HL-60/S4 (cell line): ENCODE measurements around the gene ASTN1.
"Not testable (repeated sequence)": the region's sequence is repeated elsewhere in the genome, so short reads cannot be mapped to it uniquely, and the experiment has no call there.

ENCODE experiments used
- in situ Hi-C: fragments of 300-500 bp; cut with MboI; formaldehyde crosslinking; loops from 2 replicates; pipeline ENCODE4 v1.14.3; 2022; ENCODE audit warnings: low sequenced_read_pairs

ASTN1 gene

GRCh38 chr1:177116941-177117340 lies 47.6 kb downstream of the ASTN1 start:
- in situ Hi-C loops, result no loop called here

GRCh38 chr1:177106614-177107365 lies 57.7 kb downstream of the ASTN1 start:
- in situ Hi-C loops, result no loop called here

- in situ Hi-C loops, result no loop called here
These were observed 58.3 kb downstream of the ASTN1 start for GRCh38 chr1:177106196-177106595.

GRCh38 chr1:177103005-177103852 lies 61.3 kb downstream of the ASTN1 start:
- in situ Hi-C loops, result no loop called here

GRCh38 chr1:177092001-177092400 lies 72.5 kb downstream of the ASTN1 start:
- in situ Hi-C loops, result no loop called here

- in situ Hi-C loops, result no loop called here
These were observed 73.5 kb downstream of the ASTN1 start for GRCh38 chr1:177091040-177091439.

- in situ Hi-C loops, result no loop called here
These were observed 75.5 kb downstream of the ASTN1 start for GRCh38 chr1:177088966-177089365.

- in situ Hi-C loops, result no loop called here
These were observed 81.4 kb downstream of the ASTN1 start for GRCh38 chr1:177082855-177083693.

GRCh38 chr1:177080564-177080963 lies 83.9 kb downstream of the ASTN1 start:
- in situ Hi-C loops, result no loop called here

- in situ Hi-C loops, result no loop called here
These were observed 86.6 kb downstream of the ASTN1 start for GRCh38 chr1:177077734-177078499.

- in situ Hi-C loops, result no loop called here
These were observed 87.5 kb downstream of the ASTN1 start for GRCh38 chr1:177077006-177077405.

GRCh38 chr1:177074811-177075210 lies 89.7 kb downstream of the ASTN1 start:
- in situ Hi-C loops, result not testable (repeated sequence)

- in situ Hi-C loops, result no loop called here
These were observed 95.0 kb downstream of the ASTN1 start for GRCh38 chr1:177069490-177069889.

- in situ Hi-C loops, result no loop called here
These were observed 96.6 kb downstream of the ASTN1 start for GRCh38 chr1:177067752-177068410.

GRCh38 chr1:177065430-177065829 lies 99.1 kb downstream of the ASTN1 start:
- in situ Hi-C loops, result no loop called here

- in situ Hi-C loops, result no loop called here
These were observed 100.9 kb downstream of the ASTN1 start for GRCh38 chr1:177063648-177064047.

GRCh38 chr1:177054542-177054941 lies 110.0 kb downstream of the ASTN1 start:
- in situ Hi-C loops, result no loop called here

- in situ Hi-C loops, result no loop called here
These were observed 110.9 kb downstream of the ASTN1 start for GRCh38 chr1:177053648-177054047.

GRCh38 chr1:177048314-177049069 lies 116.0 kb downstream of the ASTN1 start:
- in situ Hi-C loops, result no loop called here
